ENCODE data around the gene SP2. TPM values are rescaled to one million over a fixed set of nuclear protein-coding genes. Genes with fewer than 3 reads are reported as not detected.

Gene SP2
- 3.9 and 6.5 TPM in 2 replicates for total RNA-seq (2014; rRNA removed)
- Bru-seq, nascent RNA: percentile 82 among the genes with signal in this experiment
- percentile 83 among the genes with signal in this experiment for BruChase-seq, experiment 1, labeled RNA remaining after a 6-hour chase
- BruChase-seq, experiment 2, labeled RNA remaining after a 2-hour chase: percentile 78 among the genes with signal in this experiment
- long read RNA-seq, transcript SP2-201 (7 exons, 3,112 nt): major isoform, 5 of 21 reads
- long read RNA-seq, partial matches to known transcripts: 8 of 21 reads
- long read RNA-seq, other reads (novel, unspliced or antisense): 8 of 21 reads

DNA sequence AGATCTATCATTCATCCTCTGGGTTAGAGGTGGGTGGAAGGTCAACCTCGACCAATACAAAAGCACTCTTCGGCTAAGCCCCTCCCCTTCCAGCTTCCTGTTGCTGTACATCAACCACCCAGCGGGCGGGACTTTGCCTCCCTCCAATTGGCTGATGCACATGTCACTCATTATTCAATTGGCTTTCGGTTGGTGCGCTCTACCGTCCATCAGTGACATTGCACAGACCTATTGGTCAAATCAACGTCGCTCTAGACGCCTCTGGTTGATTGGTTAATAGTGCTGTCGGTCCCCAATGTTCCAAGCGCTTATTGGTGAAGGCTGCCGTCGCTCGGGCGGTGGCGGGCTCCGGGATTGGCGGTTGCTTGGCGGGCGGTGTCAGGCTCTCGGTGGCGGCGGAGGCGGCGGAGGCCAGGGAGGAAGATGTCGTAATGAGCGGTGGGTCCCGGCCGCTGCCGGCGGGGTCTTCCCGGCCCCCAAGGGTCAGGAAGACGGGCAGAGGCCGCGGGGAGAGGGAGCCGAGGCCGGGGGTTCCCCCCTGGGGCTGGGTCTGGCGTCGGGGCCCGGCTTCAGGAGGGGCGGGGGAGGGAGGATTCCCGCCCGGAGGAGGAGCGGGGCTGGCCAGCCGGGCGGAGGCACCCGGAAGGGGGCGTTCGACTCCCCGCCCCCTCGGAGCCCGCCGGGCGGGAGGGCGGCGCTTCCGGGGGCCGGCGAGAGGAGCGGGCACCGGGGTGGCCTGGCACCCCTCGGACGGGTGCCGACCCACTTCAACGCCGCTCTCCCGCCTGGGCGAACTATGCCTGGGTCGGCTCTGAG, at the start of gene SP2:
Gene SP2 (plus strand): TSS at position 381 of the 816 bp plus-strand sequence. CDS start 51 bp downstream, at position 432.
- H3K9me3 ChIP-seq (ENCODE audit: low read length): no peaks in the 10 kb centered on the region
- no peaks in the 10 kb centered on the region for H3K36me3 ChIP-seq (ENCODE audit: low read depth, low read length)
- no TSS peak for BruUV-seq (replicated peaks)
- H3F3A ChIP-seq (ENCODE audit: low read length, unreplicated experiment): no peaks in the 10 kb centered on the region
- DNase-seq (peak; percentile 100), ATAC-seq (peak; percentile 90)
- H3K4me2 ChIP-seq (ENCODE audit: low read length): peak within 1 kb of the TSS; percentile 96
- H3K4me3 ChIP-seq (ENCODE audit: low read length): peak within 1 kb of the TSS; percentile 78
- H3K79me2 ChIP-seq (ENCODE audit: low read length): peaks cover 41% of the 10 kb centered on the region
- peak within 1 kb of the TSS; percentile 77 for H3K27ac ChIP-seq (ENCODE audit: low read length)
- H2AFZ ChIP-seq (ENCODE audit: low read length): peak within 1 kb of the TSS; percentile 77
- no peak for TF ChIP-seq EZH2 (IDR thresholded peaks at IDR 0.05; ENCODE audit: low read length, unreplicated experiment)
- TF ChIP-seq EZH2phosphoT487 (IDR thresholded peaks at IDR 0.05; ENCODE audit: borderline replicate concordance, low read length): no peak
- TF ChIP-seq, protein P1, sequence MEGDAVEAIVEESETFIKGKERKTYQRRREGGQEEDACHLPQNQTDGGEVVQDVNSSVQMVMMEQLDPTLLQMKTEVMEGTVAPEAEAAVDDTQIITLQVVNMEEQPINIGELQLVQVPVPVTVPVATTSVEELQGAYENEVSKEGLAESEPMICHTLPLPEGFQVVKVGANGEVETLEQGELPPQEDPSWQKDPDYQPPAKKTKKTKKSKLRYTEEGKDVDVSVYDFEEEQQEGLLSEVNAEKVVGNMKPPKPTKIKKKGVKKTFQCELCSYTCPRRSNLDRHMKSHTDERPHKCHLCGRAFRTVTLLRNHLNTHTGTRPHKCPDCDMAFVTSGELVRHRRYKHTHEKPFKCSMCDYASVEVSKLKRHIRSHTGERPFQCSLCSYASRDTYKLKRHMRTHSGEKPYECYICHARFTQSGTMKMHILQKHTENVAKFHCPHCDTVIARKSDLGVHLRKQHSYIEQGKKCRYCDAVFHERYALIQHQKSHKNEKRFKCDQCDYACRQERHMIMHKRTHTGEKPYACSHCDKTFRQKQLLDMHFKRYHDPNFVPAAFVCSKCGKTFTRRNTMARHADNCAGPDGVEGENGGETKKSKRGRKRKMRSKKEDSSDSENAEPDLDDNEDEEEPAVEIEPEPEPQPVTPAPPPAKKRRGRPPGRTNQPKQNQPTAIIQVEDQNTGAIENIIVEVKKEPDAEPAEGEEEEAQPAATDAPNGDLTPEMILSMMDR (conservative IDR thresholded peaks at IDR 0.05; ENCODE audit: low read depth, low read length): no peak
- no peaks in the 10 kb centered on the region for H4K20me1 ChIP-seq (ENCODE audit: low read length)
- no peaks in the 10 kb centered on the region for H3K27me3 ChIP-seq (ENCODE audit: low read length)
- intact Hi-C loops (cut with micrococcal nuclease): loop anchor here (1.0 to 2.0 kb wide), 4 partner anchors 45 to 122 kb away; partner anchors contain the start of gene PNPO
- CTCF ChIA-PET: interaction anchor here (0.5 to 1.7 kb wide), 8 partner anchors 32 to 122 kb away, joined by 3 to 10 read pairs (median 6); partner anchors contain the start of genes CDK5RAP3 and SCRN2
- H3K9me2 ChIP-seq (replicated peaks; ENCODE audit: low read length): no peaks in the 10 kb centered on the region
- peaks cover 30% of the 10 kb centered on the region for H3K4me1 ChIP-seq (ENCODE audit: insufficient read depth, low read length)
- H3K9ac ChIP-seq (ENCODE audit: low read length): peak within 1 kb of the TSS; percentile 95
- POLR2A ChIA-PET (ENCODE audit: unreplicated experiment): interaction anchor here (0.6 to 1.3 kb wide), 6 partner anchors 33 to 115 kb away, joined by 3 to 11 read pairs (median 4); partner anchors contain the start of genes CDK5RAP3 and PNPO

DNA sequence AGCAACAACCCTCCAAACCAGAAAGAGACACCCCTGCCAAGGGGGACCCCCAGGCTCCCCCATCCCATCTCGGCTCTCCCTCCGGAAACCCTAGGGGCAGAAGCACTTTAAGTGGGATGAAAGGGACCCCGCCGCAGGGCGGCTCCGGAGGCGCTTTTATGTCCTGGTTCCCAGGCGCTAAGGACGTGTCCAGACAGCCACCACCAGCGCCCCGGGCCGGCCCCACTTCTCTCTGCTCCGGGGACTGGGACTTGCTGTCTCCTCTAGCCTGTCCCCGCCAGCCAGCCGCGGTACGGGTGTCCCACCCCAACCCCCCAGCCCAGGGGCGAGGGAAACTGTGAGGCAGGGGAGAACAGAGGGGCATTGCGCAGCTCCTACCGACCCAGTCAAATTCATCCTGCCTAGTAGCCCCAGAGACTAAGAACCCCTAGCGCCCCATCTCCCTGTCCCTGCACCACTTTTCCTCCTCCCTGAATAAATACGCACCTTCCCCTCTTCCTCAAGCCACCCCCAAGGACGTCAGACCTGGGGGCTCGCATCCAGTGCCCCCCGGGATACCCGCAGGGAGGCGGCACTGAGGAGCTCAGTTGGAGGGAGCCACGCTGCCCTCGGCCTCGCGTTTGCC, 49.2 kb upstream of the SP2 start:
- POLR2A ChIA-PET (ENCODE audit: unreplicated experiment): no interaction called here
- no peak for DNase-seq
- H3K27ac ChIP-seq (ENCODE audit: low read length): no peak overlapping the region
- no peaks in the 10 kb centered on the region for H3K9me3 ChIP-seq (ENCODE audit: low read length)
- H3K4me1 ChIP-seq (ENCODE audit: insufficient read depth, low read length): peaks cover 23% of the 10 kb centered on the region
- no TSS peak for BruUV-seq (replicated peaks)
- CTCF ChIA-PET: interaction anchor here (1.5 kb wide), 1 partner anchor 43 kb away, joined by 5 read pairs; no protein-coding TSS in a partner anchor
- H3K4me2 ChIP-seq (ENCODE audit: low read length): no peak overlapping the region
- TF ChIP-seq EZH2phosphoT487 (IDR thresholded peaks at IDR 0.05; ENCODE audit: borderline replicate concordance, low read length) (no peak), EZH2 (IDR thresholded peaks at IDR 0.05; ENCODE audit: low read length, unreplicated experiment) (no peak)
- TF ChIP-seq, protein P1 (conservative IDR thresholded peaks at IDR 0.05; ENCODE audit: low read depth, low read length): no peak
- no peaks in the 10 kb centered on the region for H3F3A ChIP-seq (ENCODE audit: low read length, unreplicated experiment)
- no peak overlapping the region for H3K9ac ChIP-seq (ENCODE audit: low read length)
- ATAC-seq: no peak
- H3K9me2 ChIP-seq (replicated peaks; ENCODE audit: low read length): no peaks in the 10 kb centered on the region
- intact Hi-C loops (cut with micrococcal nuclease): no loop called here
- H2AFZ ChIP-seq (ENCODE audit: low read length): no peak overlapping the region
- no peaks in the 10 kb centered on the region for H4K20me1 ChIP-seq (ENCODE audit: low read length)
- peaks cover 22% of the 10 kb centered on the region for H3K79me2 ChIP-seq (ENCODE audit: low read length)
- no peaks in the 10 kb centered on the region for H3K36me3 ChIP-seq (ENCODE audit: low read depth, low read length)
- no peaks in the 10 kb centered on the region for H3K27me3 ChIP-seq (ENCODE audit: low read length)
- no peak overlapping the region for H3K4me3 ChIP-seq (ENCODE audit: low read length)
